IPS-18c (cell line): Measurements from ENCODE around the gene MLNR.

Source experiments
- H3K4me3 ChIP-seq: 2 replicates; pipeline ENCODE4 v1.7.0; 2013; ENCODE audit warnings: low read depth, mild to moderate bottlenecking, low read length, moderate library complexity; ENCODE audit not compliant: insufficient read depth
- H3K9me3 ChIP-seq: one replicate; pipeline ENCODE4 v1.6.1; 2013; ENCODE audit warnings: mild to moderate bottlenecking, low read length, moderate library complexity; ENCODE audit not compliant: control insufficient read depth, insufficient read depth

MLNR gene

GRCh38 chr13:49220036-49220855 lies at the start of gene MLNR:
Gene MLNR (plus strand): TSS chr13:49220338. CDS start chr13:49220338, 0 bp downstream.
- Histone ChIP-seq H3K4me3 (peak within 1 kb of the TSS; percentile 45), H3K9me3 (no peaks in the 10 kb centered on the region)

GRCh38 chr13:49171359-49171758 lies 48.8 kb upstream of the MLNR start:
- Histone ChIP-seq H3K9me3 (no peaks in the 10 kb centered on the region), H3K4me3 (no peak overlapping the region)

- no peak overlapping the region for H3K4me3 ChIP-seq
- H3K9me3 ChIP-seq, result no peaks in the 10 kb centered on the region
Observed at GRCh38 chr13:49183672-49184325, 36.3 kb upstream of the MLNR start.

GRCh38 chr13:49184621-49185020 lies 35.5 kb upstream of the MLNR start:
- Histone ChIP-seq H3K9me3 (no peaks in the 10 kb centered on the region), H3K4me3 (no peak overlapping the region)

- H3K9me3 ChIP-seq, result no peaks in the 10 kb centered on the region
- no peak overlapping the region for H3K4me3 ChIP-seq
Observed at GRCh38 chr13:49185264-49185663, 34.9 kb upstream of the MLNR start.

- Histone ChIP-seq H3K9me3 (no peaks in the 10 kb centered on the region), H3K4me3 (no peak overlapping the region)
Observed at GRCh38 chr13:49190901-49191300, 29.2 kb upstream of the MLNR start.

GRCh38 chr13:49206641-49207040 lies 13.5 kb upstream of the MLNR start:
- Histone ChIP-seq H3K9me3 (no peaks in the 10 kb centered on the region), H3K4me3 (no peak overlapping the region)

- Histone ChIP-seq H3K4me3 (no peak overlapping the region), H3K9me3 (no peaks in the 10 kb centered on the region)
Observed at GRCh38 chr13:49208619-49209018, 11.5 kb upstream of the MLNR start.

GRCh38 chr13:49210114-49210513 lies 10.0 kb upstream of the MLNR start:
- Histone ChIP-seq H3K9me3 (no peaks in the 10 kb centered on the region), H3K4me3 (no peak overlapping the region)

GRCh38 chr13:49210669-49211068 lies 9.5 kb upstream of the MLNR start:
- no peak overlapping the region for H3K4me3 ChIP-seq

GRCh38 chr13:49213539-49213938 lies 6.6 kb upstream of the MLNR start:
- no peak overlapping the region for H3K4me3 ChIP-seq
- H3K9me3 ChIP-seq, result no peaks in the 10 kb centered on the region

More at GRCh38 chr13:49210669-49211068, 9.5 kb upstream of the MLNR start:
- H3K9me3 ChIP-seq, result no peaks in the 10 kb centered on the region

GRCh38 chr13:49213997-49214916 lies 5.9 kb upstream of the MLNR start:
- Histone ChIP-seq H3K4me3 (no peak overlapping the region), H3K9me3 (no peaks in the 10 kb centered on the region)

- H3K9me3 ChIP-seq, result no peaks in the 10 kb centered on the region
- H3K4me3 ChIP-seq, result no peak overlapping the region
Observed at GRCh38 chr13:49214917-49215376, 5.2 kb upstream of the MLNR start.

GRCh38 chr13:49216334-49216733 lies 3.8 kb upstream of the MLNR start:
- Histone ChIP-seq H3K9me3 (no peaks in the 10 kb centered on the region), H3K4me3 (no peak overlapping the region)

- Histone ChIP-seq H3K4me3 (peak overlapping the region; percentile 45), H3K9me3 (no peaks in the 10 kb centered on the region)
Observed at GRCh38 chr13:49217962-49218492, 2.1 kb upstream of the MLNR start.

GRCh38 chr13:49218493-49219051 lies 1.6 kb upstream of the MLNR start:
- Histone ChIP-seq H3K4me3 (peak overlapping the region; percentile 45), H3K9me3 (no peaks in the 10 kb centered on the region)

GRCh38 chr13:49219647-49220035 lies 497 bp upstream of the MLNR start:
- H3K4me3 ChIP-seq, result peak overlapping the region; percentile 45; the same call in 1 of the 2 replicates
- no peaks in the 10 kb centered on the region for H3K9me3 ChIP-seq
